RWPE2 (cell line): ENCODE measurements around the gene GJB6.

Experiments used
- ATAC-seq: fragments of 200-7000 bp; cut with Tn5 transposase; 3 replicates; pipeline ENCODE4 v1.9.1; 2021; ENCODE audit warnings: low read depth
- DNase-seq: peaks from one replicate; pipeline ENCODE4 v3.0.0-alpha.2; 2020; ENCODE audit warnings: low spot score
- H3K27ac ChIP-seq: fragments of 450-650 bp; 2 replicates; pipeline ENCODE4 v1.5.1; 2017; ENCODE audit warnings: mild to moderate bottlenecking; ENCODE audit not compliant: poor library complexity, severe bottlenecking
- H3K27me3 ChIP-seq: fragments of 250-450 bp; sonication (Bioruptor Pico); 2 replicates; pipeline ENCODE4 v1.5.1; 2021; ENCODE audit warnings: mild to moderate bottlenecking, moderate library complexity; ENCODE audit not compliant: insufficient read depth, poor library complexity, severe bottlenecking
- H3K36me3 ChIP-seq: fragments of 250-450 bp; sonication (Bioruptor Pico); 2 replicates; pipeline ENCODE4 v1.5.1; 2020; ENCODE audit warnings: low read depth, mild to moderate bottlenecking, moderate library complexity
- H3K4me1 ChIP-seq: fragments of 250-450 bp; sonication (Bioruptor Pico); 2 replicates; pipeline ENCODE4 v1.5.1; 2021; ENCODE audit warnings: mild to moderate bottlenecking, moderate library complexity; ENCODE audit not compliant: insufficient read depth, poor library complexity, severe bottlenecking
- H3K4me3 ChIP-seq: fragments of 250-450 bp; sonication (Bioruptor Pico); 2 replicates; pipeline ENCODE4 v1.5.1; 2021; ENCODE audit warnings: mild to moderate bottlenecking, moderate library complexity; ENCODE audit not compliant: severe bottlenecking
- H3K9me3 ChIP-seq: fragments of 250-450 bp; sonication (Bioruptor Pico); 2 replicates; pipeline ENCODE4 v1.5.1; 2021; ENCODE audit warnings: mild to moderate bottlenecking, moderate library complexity; ENCODE audit not compliant: severe bottlenecking
- CTCF ChIP-seq: fragments of 450-650 bp; IDR thresholded peaks from one replicate; pipeline ENCODE4 v1.5.1; 2017; ENCODE audit warnings: mild to moderate bottlenecking, moderate library complexity; ENCODE audit not compliant: poor library complexity, severe bottlenecking

Gene GJB6

DNA sequence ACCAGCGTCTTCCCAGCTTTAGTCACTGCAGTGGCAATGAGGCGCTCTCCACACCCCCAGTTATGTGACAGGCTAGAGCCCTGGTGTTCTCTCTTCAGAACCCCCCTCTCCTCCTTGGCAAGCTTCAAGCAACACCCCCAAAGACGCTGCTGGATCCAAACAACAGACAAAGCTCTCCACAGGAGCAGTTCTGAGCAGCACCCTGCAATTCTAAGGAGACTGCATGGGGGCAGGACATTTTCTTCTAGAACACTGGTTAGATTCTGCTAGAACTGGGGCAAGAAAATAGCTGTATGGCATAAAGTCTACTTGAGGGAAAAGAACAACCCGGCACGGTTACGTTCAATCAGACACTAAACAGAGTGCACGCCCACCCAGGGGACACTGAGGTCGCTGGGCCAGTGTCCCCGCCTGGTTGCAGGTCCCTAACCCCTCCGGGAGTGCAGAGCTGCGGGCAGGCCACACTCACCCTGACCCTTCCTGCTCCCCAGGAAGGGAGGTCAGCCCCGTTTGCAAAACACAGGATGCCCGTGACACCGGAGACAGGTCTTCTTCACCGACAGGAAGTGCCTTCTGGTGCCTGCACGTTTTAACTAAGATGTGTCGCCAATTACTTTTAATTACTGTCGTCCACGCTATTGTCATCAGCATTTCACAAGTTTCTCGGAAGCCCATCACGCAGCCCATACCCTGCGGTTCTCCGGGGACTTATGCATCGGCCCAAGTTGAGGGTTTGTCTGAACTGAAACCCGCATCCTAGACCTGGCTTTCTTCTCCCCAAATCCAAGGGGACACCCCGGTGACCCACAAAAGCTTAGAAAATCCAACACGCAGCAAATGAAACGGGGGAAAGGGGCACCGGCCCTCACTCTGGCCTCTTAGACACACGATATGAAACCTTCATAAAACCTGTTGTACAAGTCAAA, 943 bp downstream of the GJB6 start:
- peak overlapping the region; percentile 32 for H3K4me3 ChIP-seq
- no peak for DNase-seq
- no peak for ATAC-seq
- TF ChIP-seq CTCF: no peak
- no peaks in the 10 kb centered on the region for H3K4me1 ChIP-seq
- H3K27me3 ChIP-seq: peaks cover 3% of the 10 kb centered on the region
- H3K9me3 ChIP-seq: no peaks in the 10 kb centered on the region
- H3K27ac ChIP-seq: no peak overlapping the region
- no peaks in the 10 kb centered on the region for H3K36me3 ChIP-seq

GRCh38 chr13:20227730-20228129, 4.4 kb downstream of the GJB6 start:
- peaks cover 3% of the 10 kb centered on the region for H3K27me3 ChIP-seq

GRCh38 chr13:20227288-20227687, 4.8 kb downstream of the GJB6 start:
- H3K9me3 ChIP-seq: no peaks in the 10 kb centered on the region
- no peak for TF ChIP-seq CTCF
- no peak for ATAC-seq

More at GRCh38 chr13:20227730-20228129, 4.4 kb downstream of the GJB6 start:
- TF ChIP-seq CTCF: no peak
- Histone ChIP-seq H3K9me3 (no peaks in the 10 kb centered on the region), H3K4me3 (no peak overlapping the region), H3K27ac (no peak overlapping the region), H3K4me1 (no peaks in the 10 kb centered on the region), H3K36me3 (no peaks in the 10 kb centered on the region)
- no peak for DNase-seq
- no peak for ATAC-seq

DNA sequence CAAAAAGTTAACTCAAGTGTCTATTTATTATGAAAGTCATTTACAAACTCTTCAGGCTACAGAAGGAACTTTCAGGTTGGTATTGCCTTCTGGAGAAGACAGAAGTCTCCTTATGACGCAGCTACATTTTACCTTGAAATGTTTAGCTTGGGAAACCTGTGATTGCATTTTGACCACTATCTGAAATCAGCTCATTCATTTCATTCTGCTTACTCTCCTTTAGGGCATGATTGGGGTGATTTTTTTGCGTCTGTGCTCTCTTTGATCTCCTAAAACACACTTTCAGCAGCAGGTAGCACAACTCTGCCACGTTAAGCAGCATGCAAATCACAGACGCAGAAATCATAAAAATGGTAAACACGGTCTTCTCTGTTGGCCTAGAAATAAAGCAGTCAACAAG, 9.6 kb downstream of the GJB6 start:
- Histone ChIP-seq H3K9me3 (no peaks in the 10 kb centered on the region), H3K4me3 (no peak overlapping the region), H3K36me3 (no peaks in the 10 kb centered on the region), H3K27ac (no peak overlapping the region), H3K4me1 (no peaks in the 10 kb centered on the region), H3K27me3 (no peaks in the 10 kb centered on the region)
- DNase-seq (no peak), ATAC-seq (no peak)
- no peak for TF ChIP-seq CTCF

More at GRCh38 chr13:20227288-20227687, 4.8 kb downstream of the GJB6 start:
- Histone ChIP-seq H3K27me3 (peaks cover 3% of the 10 kb centered on the region), H3K4me1 (no peaks in the 10 kb centered on the region), H3K27ac (no peak overlapping the region), H3K4me3 (no peak overlapping the region), H3K36me3 (no peaks in the 10 kb centered on the region)
- DNase-seq: no peak

GRCh38 chr13:20221772-20222171, 10.3 kb downstream of the GJB6 start:
- Histone ChIP-seq H3K27me3 (no peaks in the 10 kb centered on the region), H3K36me3 (no peaks in the 10 kb centered on the region), H3K4me1 (no peaks in the 10 kb centered on the region), H3K9me3 (no peaks in the 10 kb centered on the region), H3K4me3 (no peak overlapping the region), H3K27ac (no peak overlapping the region)
- DNase-seq (no peak), ATAC-seq (no peak)
- TF ChIP-seq CTCF: no peak
